Measurements from ENCODE around the gene KIAA1614.

Gene KIAA1614

GRCh38 chr1:180929389-180929788 lies 16.7 kb downstream of the KIAA1614 start:
- no peak overlapping the region for H3K4me3 ChIP-seq (ENCODE audit: low read depth, low read length)
- CTCF ChIA-PET, result no interaction called here
- POLR2A ChIA-PET, result no interaction called here
- no peak for DNase-seq (ENCODE audit: low read depth, low spot score)
- TF ChIP-seq, protein P1, sequence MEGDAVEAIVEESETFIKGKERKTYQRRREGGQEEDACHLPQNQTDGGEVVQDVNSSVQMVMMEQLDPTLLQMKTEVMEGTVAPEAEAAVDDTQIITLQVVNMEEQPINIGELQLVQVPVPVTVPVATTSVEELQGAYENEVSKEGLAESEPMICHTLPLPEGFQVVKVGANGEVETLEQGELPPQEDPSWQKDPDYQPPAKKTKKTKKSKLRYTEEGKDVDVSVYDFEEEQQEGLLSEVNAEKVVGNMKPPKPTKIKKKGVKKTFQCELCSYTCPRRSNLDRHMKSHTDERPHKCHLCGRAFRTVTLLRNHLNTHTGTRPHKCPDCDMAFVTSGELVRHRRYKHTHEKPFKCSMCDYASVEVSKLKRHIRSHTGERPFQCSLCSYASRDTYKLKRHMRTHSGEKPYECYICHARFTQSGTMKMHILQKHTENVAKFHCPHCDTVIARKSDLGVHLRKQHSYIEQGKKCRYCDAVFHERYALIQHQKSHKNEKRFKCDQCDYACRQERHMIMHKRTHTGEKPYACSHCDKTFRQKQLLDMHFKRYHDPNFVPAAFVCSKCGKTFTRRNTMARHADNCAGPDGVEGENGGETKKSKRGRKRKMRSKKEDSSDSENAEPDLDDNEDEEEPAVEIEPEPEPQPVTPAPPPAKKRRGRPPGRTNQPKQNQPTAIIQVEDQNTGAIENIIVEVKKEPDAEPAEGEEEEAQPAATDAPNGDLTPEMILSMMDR (IDR thresholded peaks at IDR 0.05; ENCODE audit: insufficient read depth, low read length, missing control alignments), result no peak

GRCh38 chr1:180930687-180931086 lies 18.0 kb downstream of the KIAA1614 start:
- CTCF ChIA-PET, result no interaction called here
- no peak overlapping the region for H3K4me3 ChIP-seq (ENCODE audit: low read depth, low read length)
- POLR2A ChIA-PET, result interaction anchor here (0.6 kb wide), 1 partner anchor 44 kb away, joined by 3 read pairs; no protein-coding TSS in a partner anchor
- no peak for DNase-seq (ENCODE audit: low read depth, low spot score)
- TF ChIP-seq, protein P1 (IDR thresholded peaks at IDR 0.05; ENCODE audit: insufficient read depth, low read length, missing control alignments), result no peak

DNA sequence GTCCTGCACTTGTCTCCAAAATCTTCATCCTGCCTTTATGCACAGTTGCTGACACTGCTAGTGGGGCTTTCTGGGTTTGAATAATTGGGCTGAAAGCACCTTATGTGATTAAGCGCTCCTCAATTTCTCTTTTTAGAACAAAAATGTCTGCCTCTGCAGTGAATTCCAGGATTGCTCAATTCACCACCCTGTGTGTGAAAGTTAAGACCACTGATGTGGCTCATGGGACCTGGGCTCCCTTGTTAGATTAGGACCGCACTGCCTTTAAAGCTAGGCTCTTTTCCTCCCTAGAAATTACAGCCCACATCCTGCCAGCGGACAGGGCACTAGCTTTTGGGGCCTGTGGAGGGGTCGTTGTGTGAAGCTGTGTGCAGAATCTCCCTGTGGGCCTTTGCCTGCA lies 18.8 kb downstream of the KIAA1614 start:
- H3K4me3 ChIP-seq (ENCODE audit: low read depth, low read length), result no peak overlapping the region
- ChIA-PET CTCF (interaction anchor here (1.2 kb wide), 1 partner anchor 211 kb away, joined by 3 read pairs; no protein-coding TSS in a partner anchor), POLR2A (no interaction called here)
- TF ChIP-seq, protein P1 (IDR thresholded peaks at IDR 0.05; ENCODE audit: insufficient read depth, low read length, missing control alignments), result no peak
- no peak for DNase-seq (ENCODE audit: low read depth, low spot score)

DNA sequence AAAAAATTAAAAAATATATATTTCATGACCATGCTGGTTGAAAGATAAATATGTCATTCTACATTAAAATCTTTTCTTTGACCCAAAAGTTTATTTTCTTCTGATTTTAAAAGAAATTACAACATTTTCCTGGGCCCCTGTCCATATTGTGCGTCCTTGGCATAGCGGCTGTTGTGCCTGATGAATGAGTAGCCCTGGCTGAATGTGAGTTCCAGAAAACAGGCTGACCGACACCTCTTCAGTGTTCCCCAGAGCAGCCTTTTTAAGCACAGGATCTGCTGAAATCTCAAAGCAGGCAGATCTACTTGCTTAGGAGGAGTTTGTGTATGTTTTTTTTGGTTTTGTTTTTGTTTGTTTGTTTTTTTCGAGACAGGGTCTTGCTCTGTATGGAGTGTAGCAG lies 19.7 kb downstream of the KIAA1614 start:
- no peak for DNase-seq (ENCODE audit: low read depth, low spot score)
- POLR2A ChIA-PET, result no interaction called here
- no peak overlapping the region for H3K4me3 ChIP-seq (ENCODE audit: low read depth, low read length)
- TF ChIP-seq, protein P1 (IDR thresholded peaks at IDR 0.05; ENCODE audit: insufficient read depth, low read length, missing control alignments), result no peak
- CTCF ChIA-PET, result interaction anchor here (1.2 kb wide), 1 partner anchor 210 kb away, joined by 3 read pairs; no protein-coding TSS in a partner anchor

GRCh38 chr1:180933141-180933540 lies 20.4 kb downstream of the KIAA1614 start:
- H3K4me3 ChIP-seq (ENCODE audit: low read depth, low read length), result no peak overlapping the region
- ChIA-PET CTCF (no interaction called here), POLR2A (no interaction called here)
- no peak for DNase-seq (ENCODE audit: low read depth, low spot score)
- TF ChIP-seq, protein P1 (IDR thresholded peaks at IDR 0.05; ENCODE audit: insufficient read depth, low read length, missing control alignments), result no peak

DNA sequence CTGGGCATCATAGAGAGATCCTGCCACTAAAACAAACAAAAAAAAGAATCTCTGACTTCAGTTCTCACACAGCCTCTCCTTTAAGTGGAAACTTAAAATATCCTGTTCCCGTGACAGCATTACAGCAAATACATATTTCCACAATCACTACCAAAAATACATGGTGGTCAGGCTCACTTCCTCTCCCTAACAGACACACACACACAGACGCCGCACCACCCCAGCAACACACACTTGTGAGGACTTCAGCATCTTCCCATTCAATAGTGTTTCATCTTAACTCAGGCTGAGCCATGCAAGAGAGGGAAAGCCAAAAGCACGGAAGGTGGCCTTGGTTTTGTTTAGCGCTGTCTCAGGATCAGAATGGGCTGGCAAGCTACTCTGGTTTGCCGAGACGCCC lies 21.9 kb downstream of the KIAA1614 start:
- TF ChIP-seq, protein P1 (IDR thresholded peaks at IDR 0.05; ENCODE audit: insufficient read depth, low read length, missing control alignments), result no peak
- no peak for DNase-seq (ENCODE audit: low read depth, low spot score)
- POLR2A ChIA-PET, result no interaction called here

More for the DNA sequence above, 21.9 kb downstream of the KIAA1614 start:
- CTCF ChIA-PET, result no interaction called here
- no peak overlapping the region for H3K4me3 ChIP-seq (ENCODE audit: low read depth, low read length)

All from AG04449 (cell line).